GM18907 (cell line): Measurements from ENCODE around the gene MAK.
"Not testable (repeated sequence)": the region's sequence is repeated elsewhere in the genome, so short reads cannot be mapped to it uniquely, and the experiment has no call there.

Source experiments
- ATAC-seq: cut with Tn5 transposase; IDR thresholded peaks from one replicate; pipeline ENCODE4 v1.9.1; 2021; ENCODE audit warnings: mild to moderate bottlenecking, moderate library complexity; ENCODE audit not compliant: unreplicated experiment

The MAK gene

GRCh38 chr6:10837995-10838793 lies at the start of gene MAK:
TSS of gene MAK (minus strand) at chr6:10838539. CDS start at chr6:10830648, 7,891 bp downstream.
- ATAC-seq: peak; percentile 81

- ATAC-seq: peak; percentile 58
Observed at GRCh38 chr6:10886691-10887502, 48.6 kb upstream of the MAK start, which contains the start of gene SYCP2L. TSS of gene SYCP2L (plus strand) at chr6:10887052. CDS start at chr6:10887127, 75 bp downstream.

GRCh38 chr6:10886365-10886690 lies 48.0 kb upstream of the MAK start:
- not testable (repeated sequence) for ATAC-seq

- ATAC-seq: no peak
Observed at GRCh38 chr6:10884245-10884972, 46.1 kb upstream of the MAK start.

- no peak for ATAC-seq
Observed at GRCh38 chr6:10883312-10884244, 45.2 kb upstream of the MAK start.

GRCh38 chr6:10882657-10883171 lies 44.4 kb upstream of the MAK start:
- ATAC-seq: no peak

GRCh38 chr6:10882253-10882630 lies 43.9 kb upstream of the MAK start:
- ATAC-seq: not testable (repeated sequence)

GRCh38 chr6:10880366-10880765 lies 42.0 kb upstream of the MAK start:
- no peak for ATAC-seq

- ATAC-seq: no peak
Observed at GRCh38 chr6:10877871-10878270, 39.5 kb upstream of the MAK start.

GRCh38 chr6:10877012-10877411 lies 38.7 kb upstream of the MAK start:
- ATAC-seq: no peak

GRCh38 chr6:10875026-10875425 lies 36.7 kb upstream of the MAK start:
- no peak for ATAC-seq

GRCh38 chr6:10874207-10874606 lies 35.9 kb upstream of the MAK start:
- no peak for ATAC-seq

- no peak for ATAC-seq
Observed at GRCh38 chr6:10873374-10873773, 35.0 kb upstream of the MAK start.

GRCh38 chr6:10867952-10868351 lies 29.6 kb upstream of the MAK start:
- ATAC-seq: no peak

GRCh38 chr6:10866709-10867108 lies 28.4 kb upstream of the MAK start:
- ATAC-seq: not testable (repeated sequence)

GRCh38 chr6:10863031-10863430 lies 24.7 kb upstream of the MAK start:
- not testable (repeated sequence) for ATAC-seq

GRCh38 chr6:10862361-10862760 lies 24.0 kb upstream of the MAK start:
- ATAC-seq: no peak

- ATAC-seq: no peak
Observed at GRCh38 chr6:10861086-10861485, 22.7 kb upstream of the MAK start.

GRCh38 chr6:10857259-10857658 lies 18.9 kb upstream of the MAK start:
- no peak for ATAC-seq
